ENCODE data around the gene VCAN. TPM values are rescaled to one million over a fixed set of nuclear protein-coding genes. Genes with fewer than 3 reads are reported as not detected.
A peak's percentile ranks its signal among the peaks of the same experiment; 100 is the strongest.

VCAN gene
- total and polyA plus RNA-seq, 2 experiments from 2014 or later: 133 to 404 TPM

GRCh38 chr5:83562071-83562606, 90.6 kb downstream of the VCAN start (continued):
- TF ChIP-seq CREB1 (CRISPR knock-in tag; IDR thresholded peaks at IDR 0.05; ENCODE audit: low read depth): no peak
- TF ChIP-seq EZH2phosphoT487 (IDR thresholded peaks at IDR 0.05; ENCODE audit: unreplicated experiment): no peak
- no peak for TF ChIP-seq JUNB (IDR thresholded peaks at IDR 0.05; ENCODE audit: unreplicated experiment)
- no peak for TF ChIP-seq STAT1 (IDR thresholded peaks at IDR 0.05; ENCODE audit: unreplicated experiment)
- no peak for TF ChIP-seq NANOG (IDR thresholded peaks at IDR 0.05; ENCODE audit: borderline replicate concordance)
- TF ChIP-seq CTCF (conservative IDR thresholded peaks at IDR 0.05; ENCODE audit: low read depth in 2 of 2): no peak
- TF ChIP-seq ZNF331 (CRISPR knock-in tag; IDR thresholded peaks at IDR 0.05; ENCODE audit: low read depth): no peak
- TF ChIP-seq REST (IDR thresholded peaks at IDR 0.05; ENCODE audit: unreplicated experiment): no peak
- no peak for TF ChIP-seq ETS1 (IDR thresholded peaks at IDR 0.05)

GRCh38 chr5:83562791-83563557, 91.4 kb downstream of the VCAN start:
- Histone ChIP-seq H4K20me1 (replicated peaks; ENCODE audit: insufficient read depth) (no peaks in the 10 kb centered on the region), H3K27ac (ENCODE audit: low read depth) (peak overlapping the region; percentile 64), H3F3A (replicated peaks; ENCODE audit: low read depth) (no peaks in the 10 kb centered on the region), H3K4me2 (no peak overlapping the region), H3K9me2 (ENCODE audit: insufficient read depth) (no peaks in the 10 kb centered on the region), H3K36me3 (ENCODE audit: insufficient read depth) (peaks cover 17% of the 10 kb centered on the region), H3K79me2 (replicated peaks; ENCODE audit: insufficient read depth) (no peaks in the 10 kb centered on the region; the same call in 1 of the 2 replicates), H3K4me1 (ENCODE audit: insufficient read depth) (no peaks in the 10 kb centered on the region), H3K27me3 (ENCODE audit: insufficient read depth) (no peaks in the 10 kb centered on the region), H3K4me3 (no peak overlapping the region), H2AFZ (no peak overlapping the region)
- ATAC-seq (no peak), DNase-seq (ENCODE audit: low spot score) (no peak)
- H3K27me3 Mint-ChIP-seq (ENCODE audit: insufficient read depth, low read depth, poor library complexity): no peaks in the 10 kb centered on the region
- no peak overlapping the region for H3K4me3 Mint-ChIP-seq
- peaks cover 3% of the 10 kb centered on the region; the same call in 2 of the 3 replicates for H3K4me1 Mint-ChIP-seq
- peaks cover 64% of the 10 kb centered on the region; the same call in 2 of the 3 replicates for H3K36me3 Mint-ChIP-seq (ENCODE audit: low read depth)
- peak overlapping the region; percentile 57 for H3K27ac Mint-ChIP-seq
- H3K9me3 Mint-ChIP-seq: no peaks in the 10 kb centered on the region
- TF ChIP-seq ETS1 (IDR thresholded peaks at IDR 0.05): no peak
- TF ChIP-seq JUNB (IDR thresholded peaks at IDR 0.05; ENCODE audit: unreplicated experiment): no peak
- TF ChIP-seq EZH2 (IDR thresholded peaks at IDR 0.05; ENCODE audit: low read depth, unreplicated experiment): no peak
- no peak for TF ChIP-seq STAT1 (IDR thresholded peaks at IDR 0.05; ENCODE audit: unreplicated experiment)
- TF ChIP-seq POLR2AphosphoS5 (IDR thresholded peaks at IDR 0.05; ENCODE audit: low read depth): no peak
- TF ChIP-seq EZH2phosphoT487 (IDR thresholded peaks at IDR 0.05; ENCODE audit: unreplicated experiment): no peak
- TF ChIP-seq NANOG (IDR thresholded peaks at IDR 0.05; ENCODE audit: borderline replicate concordance): no peak
- TF ChIP-seq REST (IDR thresholded peaks at IDR 0.05; ENCODE audit: unreplicated experiment): no peak
- no peak for TF ChIP-seq CTCF (conservative IDR thresholded peaks at IDR 0.05; ENCODE audit: low read depth in 2 of 2)

All from GM23338 (cell line).